Type B pancreatic cell (in vitro differentiated cells): ENCODE measurements around the gene MAG. TPM values are rescaled to one million over a fixed set of nuclear protein-coding genes. Genes with fewer than 3 reads are reported as not detected.

Experiments
- DNase-seq: peaks from one replicate; pipeline ENCODE4 v3.0.0; 2021; ENCODE audit warnings: mixed read lengths; ENCODE audit not compliant: unreplicated experiment; ENCODE audit errors: extremely low spot score
- H3K27ac Mint-ChIP-seq: 2 replicates; pipeline ENCODE4 v1.8.0; 2021; ENCODE audit warnings: mild to moderate bottlenecking, mixed read lengths
- H3K27me3 Mint-ChIP-seq: 2 replicates; pipeline ENCODE4 v1.8.0; 2021; ENCODE audit warnings: mixed read lengths
- H3K36me3 Mint-ChIP-seq: 2 replicates; pipeline ENCODE4 v1.8.0; 2021; ENCODE audit warnings: mixed read lengths
- H3K4me1 Mint-ChIP-seq: one replicate; pipeline ENCODE4 v1.8.0; 2021; ENCODE audit warnings: mixed read lengths; ENCODE audit not compliant: unreplicated experiment
- H3K4me3 Mint-ChIP-seq: 2 replicates; pipeline ENCODE4 v1.8.0; 2021; ENCODE audit warnings: mild to moderate bottlenecking, mixed read lengths
- H3K9me3 Mint-ChIP-seq: 2 replicates; pipeline ENCODE4 v1.8.0; 2021; ENCODE audit warnings: mixed read lengths
- total RNA-seq: library from RNA; stranded (reverse); gene quantifications from 2 replicates; pipeline ENCODE4 v1.2.1, GENCODE V29; 2021; ENCODE audit warnings: low replicate concordance
- TF ChIP-seq, protein P1 (sequence below): fragments of 200-600 bp; sonication (generic); conservative IDR thresholded peaks from 2 replicates; pipeline ENCODE4 v1.5.0; 2021; ENCODE audit warnings: antibody characterized with exemption, mild to moderate bottlenecking

Gene MAG
- total RNA-seq, 1 donor from 2014 or later, result not detected

GRCh38 chr19:35292421-35293362 lies 731 bp downstream of the MAG start:
- Mint-ChIP-seq H3K27me3 (peaks cover 10% of the 10 kb centered on the region), H3K9me3 (no peaks in the 10 kb centered on the region), H3K27ac (peak overlapping the region; percentile 48), H3K4me3 (no peak overlapping the region), H3K4me1 (no peaks in the 10 kb centered on the region), H3K36me3 (no peaks in the 10 kb centered on the region)
- TF ChIP-seq, protein P1, sequence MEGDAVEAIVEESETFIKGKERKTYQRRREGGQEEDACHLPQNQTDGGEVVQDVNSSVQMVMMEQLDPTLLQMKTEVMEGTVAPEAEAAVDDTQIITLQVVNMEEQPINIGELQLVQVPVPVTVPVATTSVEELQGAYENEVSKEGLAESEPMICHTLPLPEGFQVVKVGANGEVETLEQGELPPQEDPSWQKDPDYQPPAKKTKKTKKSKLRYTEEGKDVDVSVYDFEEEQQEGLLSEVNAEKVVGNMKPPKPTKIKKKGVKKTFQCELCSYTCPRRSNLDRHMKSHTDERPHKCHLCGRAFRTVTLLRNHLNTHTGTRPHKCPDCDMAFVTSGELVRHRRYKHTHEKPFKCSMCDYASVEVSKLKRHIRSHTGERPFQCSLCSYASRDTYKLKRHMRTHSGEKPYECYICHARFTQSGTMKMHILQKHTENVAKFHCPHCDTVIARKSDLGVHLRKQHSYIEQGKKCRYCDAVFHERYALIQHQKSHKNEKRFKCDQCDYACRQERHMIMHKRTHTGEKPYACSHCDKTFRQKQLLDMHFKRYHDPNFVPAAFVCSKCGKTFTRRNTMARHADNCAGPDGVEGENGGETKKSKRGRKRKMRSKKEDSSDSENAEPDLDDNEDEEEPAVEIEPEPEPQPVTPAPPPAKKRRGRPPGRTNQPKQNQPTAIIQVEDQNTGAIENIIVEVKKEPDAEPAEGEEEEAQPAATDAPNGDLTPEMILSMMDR, result no peak
- no peak for DNase-seq

DNA sequence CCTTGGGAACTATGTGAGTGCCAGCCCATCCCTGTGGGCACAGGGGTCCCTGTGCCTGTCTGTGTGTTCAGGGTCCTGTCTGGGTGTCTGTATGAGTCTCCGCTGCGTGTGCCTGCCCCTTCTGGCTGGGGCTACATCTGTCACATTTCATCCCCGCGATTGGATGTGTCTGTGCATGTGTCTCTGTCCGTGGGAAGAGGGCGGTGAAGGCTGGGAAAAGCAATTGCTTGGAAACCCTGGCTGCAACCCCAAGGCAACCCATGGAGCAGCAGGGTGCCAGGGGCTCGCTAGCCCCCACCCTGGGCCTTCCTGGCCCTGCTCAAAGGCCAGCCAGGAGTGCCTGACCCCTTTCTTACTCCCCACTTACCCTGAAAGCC lies 1.4 kb downstream of the MAG start:
- Mint-ChIP-seq H3K36me3 (no peaks in the 10 kb centered on the region), H3K9me3 (no peaks in the 10 kb centered on the region)
- TF ChIP-seq, protein P1, result no peak

DNA sequence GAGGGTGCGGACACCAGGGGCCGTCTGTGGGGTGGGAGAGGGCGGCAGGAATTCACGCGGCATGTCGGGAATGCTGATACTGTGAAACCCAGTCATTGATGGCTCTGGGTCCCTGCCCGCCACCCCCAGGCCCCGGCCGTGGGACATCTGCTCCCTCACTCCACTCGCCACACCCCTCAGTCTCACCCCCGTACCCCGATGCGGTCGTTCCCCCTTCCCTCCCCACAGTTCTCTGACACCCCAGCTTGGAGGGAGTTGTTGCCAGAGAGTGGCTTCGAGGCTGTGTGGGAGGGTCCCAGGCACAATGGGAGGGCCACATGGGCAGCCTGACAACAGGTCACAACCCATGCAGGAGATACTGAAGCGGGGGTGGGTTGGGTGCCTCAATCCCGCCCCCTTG lies 1.8 kb downstream of the MAG start:
- Mint-ChIP-seq H3K27ac (no peak overlapping the region), H3K4me3 (no peak overlapping the region), H3K27me3 (peaks cover 10% of the 10 kb centered on the region), H3K36me3 (no peaks in the 10 kb centered on the region), H3K4me1 (no peaks in the 10 kb centered on the region), H3K9me3 (no peaks in the 10 kb centered on the region)
- TF ChIP-seq, protein P1, result no peak
- DNase-seq, result no peak

More for the DNA sequence above, 1.4 kb downstream of the MAG start:
- Mint-ChIP-seq H3K27me3 (peaks cover 10% of the 10 kb centered on the region), H3K4me1 (no peaks in the 10 kb centered on the region), H3K27ac (no peak overlapping the region), H3K4me3 (no peak overlapping the region)
- no peak for DNase-seq

DNA sequence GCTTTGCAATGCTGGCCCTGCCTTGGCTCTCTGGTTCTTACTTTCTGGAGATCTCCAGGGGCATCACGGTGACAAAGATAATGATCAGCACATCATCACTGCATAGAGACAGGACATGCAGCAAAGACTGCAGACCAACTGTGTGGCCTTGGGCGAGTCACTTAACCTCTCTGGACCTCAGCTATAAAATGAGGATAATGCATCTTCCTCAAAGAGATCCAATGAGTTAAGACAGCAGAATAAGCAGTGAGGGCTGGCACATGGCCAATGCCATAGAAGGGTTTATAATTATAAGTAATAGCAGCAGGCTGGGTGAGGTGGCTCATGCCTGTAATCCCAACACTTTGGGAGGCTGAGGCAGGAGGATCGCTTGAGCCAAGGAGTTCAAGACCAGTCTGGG lies 2.4 kb downstream of the MAG start:
- Mint-ChIP-seq H3K4me1 (no peaks in the 10 kb centered on the region), H3K36me3 (no peaks in the 10 kb centered on the region), H3K9me3 (no peaks in the 10 kb centered on the region), H3K27me3 (peaks cover 10% of the 10 kb centered on the region), H3K27ac (no peak overlapping the region), H3K4me3 (no peak overlapping the region)
- no peak for DNase-seq
- TF ChIP-seq, protein P1, result no peak

GRCh38 chr19:35294859-35295791 lies 3.2 kb downstream of the MAG start:
- H3K9me3 Mint-ChIP-seq, result no peaks in the 10 kb centered on the region
- H3K36me3 Mint-ChIP-seq, result no peaks in the 10 kb centered on the region
- no peaks in the 10 kb centered on the region for H3K4me1 Mint-ChIP-seq
- peaks cover 10% of the 10 kb centered on the region for H3K27me3 Mint-ChIP-seq
- no peak overlapping the region for H3K27ac Mint-ChIP-seq
- no peak overlapping the region for H3K4me3 Mint-ChIP-seq
- TF ChIP-seq, protein P1, result no peak
- no peak for DNase-seq
